ENCODE results near the gene NR6A1. TPM values are rescaled to one million over a fixed set of nuclear protein-coding genes. Genes with fewer than 3 reads are reported as not detected.

The NR6A1 gene
- total RNA-seq, 1 donor from 2014 or later = 60.7 TPM

DNA sequence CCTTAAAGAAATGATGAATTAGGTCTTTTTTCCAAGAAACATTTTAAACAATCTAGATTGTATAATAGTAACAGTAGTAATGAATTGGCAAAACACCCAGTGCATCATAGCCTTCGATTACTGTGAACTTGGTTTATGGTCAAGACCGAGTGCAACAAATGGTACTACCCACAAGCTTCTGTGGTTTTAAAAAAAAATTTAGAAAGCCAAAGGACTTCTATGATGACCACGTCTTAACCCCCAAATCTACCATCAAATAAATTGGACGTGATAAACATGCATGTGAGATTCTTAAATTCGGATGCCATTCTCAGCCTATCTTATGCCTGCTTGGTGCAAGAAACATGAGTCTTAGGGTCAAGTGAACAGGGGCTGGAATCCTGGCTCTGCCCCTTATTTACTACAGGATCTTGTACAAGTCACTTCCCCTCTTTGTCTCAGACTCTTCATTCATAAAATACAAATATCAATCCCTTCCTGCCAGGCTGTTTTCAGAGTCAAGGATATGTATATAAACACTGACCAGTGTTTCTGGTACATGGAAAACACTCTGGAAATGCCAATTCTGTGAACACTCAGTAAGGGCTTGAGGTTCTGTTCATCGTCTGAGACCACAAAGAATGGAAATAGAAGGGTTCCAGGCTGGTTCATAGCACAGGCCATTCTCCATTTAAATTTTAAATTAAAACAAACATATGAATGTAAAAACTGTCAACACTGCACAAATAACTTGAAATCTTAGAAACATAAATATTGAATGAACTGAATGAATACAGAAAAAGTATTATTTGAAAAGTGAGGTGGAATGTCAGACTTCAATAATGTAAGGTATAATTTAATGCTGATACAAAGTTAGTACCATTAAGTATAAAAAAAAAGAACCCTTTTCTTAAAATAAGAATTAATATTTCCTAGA is 107.8 kb downstream of the NR6A1 start:
- Mint-ChIP-seq H3K27me3 (ENCODE audit: low read depth) (no peaks in the 10 kb centered on the region), H3K36me3 (ENCODE audit: low read depth) (peaks cover 5% of the 10 kb centered on the region), H3K4me3 (peak overlapping the region; percentile 61), H3K9me3 (no peaks in the 10 kb centered on the region), H3K4me1 (peaks cover 50% of the 10 kb centered on the region), H3K27ac (ENCODE audit: unreplicated experiment) (no peak overlapping the region)
- TF ChIP-seq, protein P1, sequence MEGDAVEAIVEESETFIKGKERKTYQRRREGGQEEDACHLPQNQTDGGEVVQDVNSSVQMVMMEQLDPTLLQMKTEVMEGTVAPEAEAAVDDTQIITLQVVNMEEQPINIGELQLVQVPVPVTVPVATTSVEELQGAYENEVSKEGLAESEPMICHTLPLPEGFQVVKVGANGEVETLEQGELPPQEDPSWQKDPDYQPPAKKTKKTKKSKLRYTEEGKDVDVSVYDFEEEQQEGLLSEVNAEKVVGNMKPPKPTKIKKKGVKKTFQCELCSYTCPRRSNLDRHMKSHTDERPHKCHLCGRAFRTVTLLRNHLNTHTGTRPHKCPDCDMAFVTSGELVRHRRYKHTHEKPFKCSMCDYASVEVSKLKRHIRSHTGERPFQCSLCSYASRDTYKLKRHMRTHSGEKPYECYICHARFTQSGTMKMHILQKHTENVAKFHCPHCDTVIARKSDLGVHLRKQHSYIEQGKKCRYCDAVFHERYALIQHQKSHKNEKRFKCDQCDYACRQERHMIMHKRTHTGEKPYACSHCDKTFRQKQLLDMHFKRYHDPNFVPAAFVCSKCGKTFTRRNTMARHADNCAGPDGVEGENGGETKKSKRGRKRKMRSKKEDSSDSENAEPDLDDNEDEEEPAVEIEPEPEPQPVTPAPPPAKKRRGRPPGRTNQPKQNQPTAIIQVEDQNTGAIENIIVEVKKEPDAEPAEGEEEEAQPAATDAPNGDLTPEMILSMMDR (conservative IDR thresholded peaks at IDR 0.05) = no peak
- DNase-seq (ENCODE audit: low read depth, low spot score) = no peak

DNA sequence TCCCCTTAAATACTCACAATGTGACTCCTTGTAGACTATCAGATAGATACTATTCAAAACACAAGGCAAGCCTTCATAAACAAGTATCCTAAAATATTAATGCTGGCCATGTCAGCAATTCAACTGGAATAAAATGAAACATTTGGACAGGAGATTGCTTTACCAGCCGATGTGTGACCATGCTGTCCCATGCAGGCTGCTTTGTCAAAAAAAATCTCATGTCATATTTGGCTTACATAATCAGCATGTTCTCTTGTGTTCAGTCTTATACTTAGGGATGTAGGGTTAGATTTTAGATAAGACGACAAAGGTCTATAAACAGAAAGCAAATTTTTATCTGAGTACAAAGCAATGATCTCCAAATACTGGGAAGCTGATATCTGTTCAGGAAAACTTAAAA is 108.5 kb downstream of the NR6A1 start:
- H3K27me3 Mint-ChIP-seq (ENCODE audit: low read depth) = no peaks in the 10 kb centered on the region
- peak overlapping the region; percentile 61 for H3K4me3 Mint-ChIP-seq
- H3K9me3 Mint-ChIP-seq = no peaks in the 10 kb centered on the region

DNA sequence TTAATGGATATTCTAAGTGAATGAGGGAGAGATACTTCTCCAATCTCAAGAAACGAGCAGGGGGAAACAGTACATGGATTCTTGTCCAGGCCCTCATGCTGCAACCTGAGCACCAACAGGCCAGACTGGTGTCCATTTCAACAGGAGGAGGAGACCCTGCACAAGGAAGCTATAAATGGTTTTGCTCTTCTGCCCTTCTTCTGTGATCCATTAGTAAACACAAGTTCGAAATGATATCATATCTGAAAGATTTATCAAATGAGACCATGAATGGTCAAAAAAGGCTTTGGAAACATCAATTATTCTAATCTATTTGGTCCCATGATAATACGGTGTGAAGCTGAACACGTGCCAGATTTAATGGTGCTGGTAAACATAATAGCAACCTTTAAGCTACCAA is 109.8 kb downstream of the NR6A1 start:
- H3K4me1 Mint-ChIP-seq = peaks cover 70% of the 10 kb centered on the region
- DNase-seq (ENCODE audit: low read depth, low spot score) = no peak
- TF ChIP-seq, protein P1 (conservative IDR thresholded peaks at IDR 0.05) = no peak

More for the DNA sequence above, 108.5 kb downstream of the NR6A1 start:
- no peak for DNase-seq (ENCODE audit: low read depth, low spot score)
- TF ChIP-seq, protein P1 (conservative IDR thresholded peaks at IDR 0.05) = no peak
- Mint-ChIP-seq H3K36me3 (ENCODE audit: low read depth) (peaks cover 5% of the 10 kb centered on the region), H3K4me1 (peaks cover 57% of the 10 kb centered on the region), H3K27ac (ENCODE audit: unreplicated experiment) (no peak overlapping the region)

DNA sequence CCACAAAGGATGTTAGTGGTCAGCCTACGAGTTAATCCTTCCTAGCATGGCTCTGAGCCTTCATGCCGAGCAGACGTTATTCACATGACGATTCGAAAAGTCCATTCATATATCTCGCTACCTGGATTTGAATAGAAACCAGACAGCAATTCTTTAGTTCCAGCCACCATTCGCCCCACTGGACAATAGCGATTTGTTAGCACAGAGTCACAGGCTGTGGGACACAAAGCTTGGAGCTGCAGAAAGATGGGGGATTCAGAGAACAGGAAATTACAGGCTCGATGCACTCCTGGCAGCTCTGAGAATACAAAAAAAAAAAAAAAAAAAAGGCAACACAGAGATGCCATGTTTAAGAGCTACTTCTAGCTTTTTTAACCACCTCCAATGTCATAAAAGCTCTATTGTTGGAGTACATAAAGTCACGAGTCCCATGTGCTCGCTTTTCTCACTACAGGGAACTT is 110.7 kb downstream of the NR6A1 start:
- peak; percentile 55 for DNase-seq (ENCODE audit: low read depth, low spot score)

More for the DNA sequence above, 109.8 kb downstream of the NR6A1 start:
- Mint-ChIP-seq H3K27ac (ENCODE audit: unreplicated experiment) (no peak overlapping the region), H3K9me3 (no peaks in the 10 kb centered on the region), H3K4me3 (peak overlapping the region; percentile 76), H3K36me3 (ENCODE audit: low read depth) (peaks cover 5% of the 10 kb centered on the region), H3K27me3 (ENCODE audit: low read depth) (no peaks in the 10 kb centered on the region)

DNA sequence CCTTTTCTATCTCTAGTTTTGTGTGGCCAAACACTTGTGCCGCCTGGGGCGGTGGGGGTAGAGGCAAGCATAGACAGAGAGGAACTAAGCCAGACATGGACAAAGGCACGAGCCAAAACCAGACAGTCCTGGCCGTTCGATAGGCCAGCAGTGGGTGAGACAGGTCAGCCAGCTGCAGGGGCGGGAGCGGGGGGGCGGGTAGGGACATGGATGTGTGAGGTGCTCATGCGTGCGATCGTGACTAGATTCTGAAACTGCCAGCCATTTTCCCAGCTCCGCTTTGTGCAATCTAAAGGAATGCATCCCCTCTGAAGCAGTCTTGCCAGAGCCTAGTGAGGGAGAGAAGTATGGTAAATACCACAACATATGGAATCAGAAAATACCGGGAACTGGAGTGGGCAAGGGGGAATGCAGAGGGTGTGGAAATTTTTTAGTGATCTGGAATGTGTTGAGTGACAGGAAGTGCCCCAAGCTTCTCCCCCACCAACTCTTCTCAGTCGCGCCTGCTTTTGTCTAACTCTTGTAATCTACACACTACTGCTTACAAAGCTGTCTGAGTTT is 111.9 kb downstream of the NR6A1 start:
- no peaks in the 10 kb centered on the region for H3K27me3 Mint-ChIP-seq (ENCODE audit: low read depth)
- H3K36me3 Mint-ChIP-seq (ENCODE audit: low read depth) = no peaks in the 10 kb centered on the region
- peaks cover 66% of the 10 kb centered on the region for H3K4me1 Mint-ChIP-seq
- H3K9me3 Mint-ChIP-seq = no peaks in the 10 kb centered on the region
- DNase-seq (ENCODE audit: low read depth, low spot score) = peak; percentile 69
- TF ChIP-seq, protein P1 (conservative IDR thresholded peaks at IDR 0.05) = no peak
- H3K4me3 Mint-ChIP-seq = peak overlapping the region; percentile 100
- H3K27ac Mint-ChIP-seq (ENCODE audit: unreplicated experiment) = peak overlapping the region; percentile 100

More for the DNA sequence above, 110.7 kb downstream of the NR6A1 start:
- TF ChIP-seq, protein P1 (conservative IDR thresholded peaks at IDR 0.05) = no peak
- H3K27me3 Mint-ChIP-seq (ENCODE audit: low read depth) = no peaks in the 10 kb centered on the region
- H3K36me3 Mint-ChIP-seq (ENCODE audit: low read depth) = peaks cover 2% of the 10 kb centered on the region
- peak overlapping the region; percentile 97 for H3K27ac Mint-ChIP-seq (ENCODE audit: unreplicated experiment)
- H3K4me3 Mint-ChIP-seq = peak overlapping the region; percentile 100
- H3K9me3 Mint-ChIP-seq = no peaks in the 10 kb centered on the region
- H3K4me1 Mint-ChIP-seq = peaks cover 66% of the 10 kb centered on the region
